H1 (cell line): ENCODE measurements around the gene STX19. TPM values are rescaled to one million over a fixed set of nuclear protein-coding genes. Genes with fewer than 3 reads are reported as not detected.

Experiments
- CTCF ChIA-PET: fragments of 300-600 bp; sonication (Branson Sonifier 250); formaldehyde crosslinking; loops from one replicate; lab custom pipeline; 2021; ENCODE audit not compliant: partially characterized antibody; lab: Charles Lee
- POLR2A ChIA-PET: fragments of 300-600 bp; sonication (Branson Sonifier 250); formaldehyde crosslinking; loops from one replicate; lab custom pipeline; 2021; ENCODE audit warnings: inconsistent platforms; ENCODE audit not compliant: partially characterized antibody; lab: Charles Lee
- DNase-seq, 2 experiments: peaks; one replicate each; pipeline versions ENCODE4 v3.0.0 to v3.0.0-alpha.2; 2010 to 2022; ENCODE audit warnings: low spot score in 2 of 2, low read depth in 1 of 2, mixed read lengths in 1 of 2
- FAIRE-seq: peaks from 2 replicates; lab custom pipeline; 2011; peaks lifted over from hg19 to GRCh38; lab: Jason Lieb, UNC
- H2AFZ ChIP-seq: 2 replicates; pipeline ENCODE4 v1.8.1; 2012; ENCODE audit warnings: low read length, inconsistent platforms
- H2AK5ac ChIP-seq: 2 replicates; pipeline ENCODE4 v1.6.1; 2013; ENCODE audit warnings: low read depth, low read length
- H2BK120ac ChIP-seq: replicated peaks from 2 replicates; pipeline ENCODE3; 2013; ENCODE audit warnings: low read depth, low read length, inconsistent platforms
- H2BK12ac ChIP-seq: 2 replicates; pipeline ENCODE4 v1.6.1; 2013; ENCODE audit warnings: low read depth, low read length
- H2BK15ac ChIP-seq: 2 replicates; pipeline ENCODE4 v1.6.1; 2013; ENCODE audit warnings: low read length
- H2BK20ac ChIP-seq: 2 replicates; pipeline ENCODE4 v1.6.1; 2013; ENCODE audit warnings: low read length
- H2BK5ac ChIP-seq: 2 replicates; pipeline ENCODE4 v1.6.1; 2013; ENCODE audit warnings: low read depth, low read length
- H3K14ac ChIP-seq: 2 replicates; pipeline ENCODE4 v1.6.1; 2013; ENCODE audit warnings: inconsistent platforms; ENCODE audit not compliant: insufficient read length
- H3K18ac ChIP-seq: 2 replicates; pipeline ENCODE4 v1.6.1; 2013; ENCODE audit warnings: low read length; ENCODE audit errors: extremely low read depth
- H3K23ac ChIP-seq: 2 replicates; pipeline ENCODE4 v1.6.1; 2013; ENCODE audit warnings: inconsistent platforms; ENCODE audit not compliant: insufficient read length
- H3K23me2 ChIP-seq: 2 replicates; pipeline ENCODE4 v1.6.1; 2013; ENCODE audit warnings: low read depth, low read length
- H3K27ac ChIP-seq: 2 replicates; pipeline ENCODE4 v1.6.1; 2011; ENCODE audit warnings: low read depth, low read length, inconsistent platforms
- H3K27me3 ChIP-seq, 4 experiments: replicated peaks in 1 of 4; 1 replicate in 1 of 4; 2 replicates in 3 of 4; pipeline versions ENCODE4 v1.6.1 to v1.8.1; 2011 to 2013; ENCODE audit warnings: low read length in 3 of 4, mild to moderate bottlenecking in 3 of 4, inconsistent platforms in 2 of 4, mixed read lengths in 2 of 4, moderate library complexity in 1 of 4; ENCODE audit not compliant: control insufficient read depth in 3 of 4, insufficient read depth in 3 of 4; ENCODE audit errors: extremely low read depth in 1 of 4
- H3K36me3 ChIP-seq, 4 experiments: 2 replicates each; pipeline versions ENCODE4 v1.6.1 to v1.8.1; 2011 to 2013; ENCODE audit warnings: mild to moderate bottlenecking in 4 of 4, low read length in 3 of 4, moderate library complexity in 2 of 4, control low read depth in 1 of 4, inconsistent platforms in 1 of 4; ENCODE audit not compliant: insufficient read depth in 4 of 4, control insufficient read depth in 2 of 4
- H3K4ac ChIP-seq: replicated peaks from 2 replicates; pipeline ENCODE3; 2013; ENCODE audit warnings: low read length, low read depth, mixed read lengths, inconsistent platforms; ENCODE audit not compliant: insufficient read length
- H3K4me1 ChIP-seq, 4 experiments: replicated peaks in 1 of 4; 1 replicate in 1 of 4; 2 replicates in 3 of 4; pipeline versions ENCODE4 v1.6.1 to v1.8.1; 2011 to 2013; ENCODE audit warnings: low read length in 3 of 4, inconsistent platforms in 2 of 4, mixed read lengths in 1 of 4; ENCODE audit not compliant: insufficient read depth in 4 of 4, control insufficient read depth in 3 of 4
- H3K4me2 ChIP-seq, 2 experiments: 2 replicates each; pipeline versions ENCODE4 v1.6.1 to v1.8.1; 2011 to 2013; ENCODE audit warnings: low read depth in 2 of 2, low read length in 2 of 2, control low read depth in 1 of 2, inconsistent platforms in 1 of 2, mild to moderate bottlenecking in 1 of 2; ENCODE audit not compliant: insufficient read depth in 1 of 2
- H3K4me3 ChIP-seq, 4 experiments: fragments of 200-600, 300-600 bp in 1 of 4; sonication (generic), shearing (Covaris generic), sonication (Bioruptor Twin) in 1 of 4; 2 replicates each; pipeline versions ENCODE4 v1.5.1 to v1.8.1; 2011 to 2016; ENCODE audit warnings: low read length in 4 of 4, low read depth in 3 of 4, control low read depth in 2 of 4, inconsistent platforms in 2 of 4, mild to moderate bottlenecking in 2 of 4, mixed read lengths in 1 of 4, moderate library complexity in 1 of 4; ENCODE audit not compliant: insufficient read depth in 2 of 4; ENCODE audit errors: extremely low read depth in 1 of 4
- H3K56ac ChIP-seq: replicated peaks from 2 replicates; pipeline ENCODE3; 2013; ENCODE audit warnings: low read depth, mild to moderate bottlenecking, mixed read lengths, low read length, inconsistent platforms; ENCODE audit not compliant: insufficient read length
- H3K79me1 ChIP-seq: 2 replicates; pipeline ENCODE4 v1.6.1; 2013; ENCODE audit warnings: low read depth, low read length, control low read depth
- H3K79me2 ChIP-seq, 2 experiments: 2 replicates each; pipeline versions ENCODE4 v1.6.1 to v1.8.1; 2012 to 2013; ENCODE audit warnings: low read length in 2 of 2, mild to moderate bottlenecking in 2 of 2, inconsistent platforms in 1 of 2; ENCODE audit not compliant: insufficient read depth in 2 of 2, control insufficient read depth in 1 of 2
- H3K9ac ChIP-seq, 4 experiments: replicated peaks in 1 of 4; 1 replicate in 1 of 4; 2 replicates in 3 of 4; pipeline versions ENCODE4 v1.6.1 to v1.8.1; 2011 to 2013; ENCODE audit warnings: low read depth in 3 of 4, low read length in 3 of 4, control low read depth in 2 of 4, mild to moderate bottlenecking in 2 of 4, moderate library complexity in 2 of 4, inconsistent platforms in 1 of 4; ENCODE audit errors: extremely low read depth in 1 of 4
- H3K9me3 ChIP-seq, 2 experiments: 2 replicates each; pipeline versions ENCODE4 v1.6.1 to v1.8.1; 2012 to 2013; ENCODE audit warnings: mild to moderate bottlenecking in 2 of 2, moderate library complexity in 2 of 2, control low read depth in 1 of 2, inconsistent platforms in 1 of 2, low read depth in 1 of 2, low read length in 1 of 2, mixed read lengths in 1 of 2; ENCODE audit not compliant: insufficient read depth in 2 of 2
- H4K20me1 ChIP-seq, 2 experiments: replicated peaks in 1 of 2; 2 replicates each; pipeline versions ENCODE3 to v1.8.1; 2011 to 2013; ENCODE audit warnings: inconsistent platforms in 2 of 2, low read length in 2 of 2, mild to moderate bottlenecking in 1 of 2; ENCODE audit not compliant: insufficient read depth in 2 of 2, control insufficient read depth in 1 of 2
- H4K5ac ChIP-seq: 2 replicates; pipeline ENCODE4 v1.6.1; 2013; ENCODE audit warnings: low read length, low read depth, mixed read lengths, inconsistent platforms; ENCODE audit not compliant: insufficient read length
- H4K8ac ChIP-seq: 2 replicates; pipeline ENCODE4 v1.8.0; 2013; ENCODE audit warnings: mild to moderate bottlenecking, moderate library complexity, low read length, inconsistent platforms; ENCODE audit not compliant: insufficient read depth; ENCODE audit errors: extremely low read depth
- H4K91ac ChIP-seq: replicated peaks from 2 replicates; pipeline ENCODE3; 2013; ENCODE audit warnings: low read length, mixed read lengths, inconsistent platforms; ENCODE audit not compliant: insufficient read length
- BACH1 ChIP-seq: IDR thresholded peaks from 2 replicates; pipeline ENCODE4 v1.6.1; 2012; ENCODE audit warnings: low read length, improper control_type of control experiment
- CTCF ChIP-seq, 3 experiments: IDR thresholded peaks; 1 replicate in 2 of 3; 2 replicates in 1 of 3; pipeline versions ENCODE4 v1.5.1 to v1.6.1; 2011; ENCODE audit warnings: low read length in 3 of 3, mild to moderate bottlenecking in 3 of 3, inconsistent platforms in 2 of 3, low read depth in 1 of 3, moderate library complexity in 1 of 3; ENCODE audit not compliant: insufficient read depth in 1 of 3; ENCODE audit errors: control extremely low read depth in 1 of 3
- KDM4A ChIP-seq: IDR thresholded peaks from one replicate; pipeline ENCODE4 v1.7.1; 2012; ENCODE audit warnings: low read depth, mild to moderate bottlenecking, moderate library complexity, low read length, inconsistent platforms; ENCODE audit not compliant: severe bottlenecking
- PHF8 ChIP-seq: fragments of 200-600 bp; sonication (generic); conservative IDR thresholded peaks from 2 replicates; pipeline ENCODE4 v1.7.1; 2012; ENCODE audit warnings: low read depth, mild to moderate bottlenecking, inconsistent platforms, low read length, moderate library complexity
- POLR2A ChIP-seq, 2 experiments: IDR thresholded peaks; 1 replicate in 1 of 2; 2 replicates in 1 of 2; pipeline ENCODE4 v1.6.1; 2011; ENCODE audit warnings: low read depth in 2 of 2, low read length in 2 of 2, mild to moderate bottlenecking in 2 of 2; ENCODE audit errors: control extremely low read depth in 1 of 2
- RAD21 ChIP-seq, 2 experiments: IDR thresholded peaks in 1 of 2; conservative IDR thresholded peaks in 1 of 2; 2 replicates each; pipeline ENCODE4 v1.6.1; 2011; ENCODE audit warnings: low read depth in 2 of 2, low read length in 2 of 2, improper control_type of control experiment in 1 of 2, inconsistent platforms in 1 of 2, mild to moderate bottlenecking in 1 of 2, moderate library complexity in 1 of 2
- RFX5 ChIP-seq: IDR thresholded peaks from 2 replicates; pipeline ENCODE4 v1.6.1; 2011; ENCODE audit warnings: low read depth, low read length, improper control_type of control experiment, borderline replicate concordance
- SUZ12 ChIP-seq: fragments of 200-600 bp; sonication (generic); IDR thresholded peaks from 2 replicates; pipeline ENCODE4 v1.6.1; 2012; ENCODE audit warnings: mild to moderate bottlenecking, inconsistent platforms, low read length, moderate library complexity, mixed read lengths
- ZNF274 ChIP-seq: IDR thresholded peaks from 2 replicates; pipeline ENCODE4 v1.7.0; 2012; ENCODE audit warnings: low read length, borderline replicate concordance; ENCODE audit errors: extremely low read depth
- WGBS, 2 experiments: shearing (Covaris generic) in 1 of 2; methylation state at CpG; one replicate each; pipeline versions ENCODE4 v1.1.6 to v1.1.7; 2013 to 2015; ENCODE audit warnings: low lambda C conversion rate in 2 of 2, mixed read lengths in 2 of 2, inconsistent platforms in 1 of 2, low coverage in 1 of 2, missing lambda C conversion rate in 1 of 2; ENCODE audit not compliant: insufficient replicate concordance in 2 of 2, insufficient coverage in 1 of 2, insufficient read length in 1 of 2; ENCODE audit errors: extremely low coverage in 1 of 2, missing lambda C conversion rate in 1 of 2; 5-methylcytosine and 5-hydroxymethylcytosine counted together
- polyA plus RNA-seq, 7 experiments: library from polyadenylated mRNA; depleted of rRNA in 3 of 7; stranded (reverse) in 5 of 7; unstranded in 2 of 7; fragments of >200 nt in 5 of 7; fragments of 200-250 nt in 2 of 7; gene quantifications; 1 replicate in 5 of 7; 2 replicates in 1 of 7; 4 replicates in 1 of 7; pipeline versions ENCODE4 v1.2.1 to v1.2.3, GENCODE V29; 2011 to 2013; ENCODE audit warnings: missing spikeins in 2 of 7, mixed read lengths in 2 of 7
- total RNA-seq: library from RNA; stranded (reverse); fragmentation: NEBNext Ultra II Directional; extraction: Animal tissue kit (Norgen Biotek cat#: 25700); gene quantifications from 2 replicates; pipeline ENCODE4 v1.2.1, GENCODE V29; 2021

STX19 gene
- total and polyA plus RNA-seq, 2 of the 8 experiments (the other 6 are each of a cell fraction or from before 2014, with no cell fraction given): not detected

GRCh38 chr3:94036909-94037507 is 8.6 kb upstream of the STX19 start:
- no peaks in the 10 kb centered on the region; a peak in 2 of 8 replicates for H3K36me3 ChIP-seq
- no peak overlapping the region for H2AFZ ChIP-seq
- H3K9ac ChIP-seq: no peak overlapping the region
- no peak overlapping the region for H3K56ac ChIP-seq
- POLR2A ChIA-PET: no interaction called here
- H3K27me3 ChIP-seq: no peaks in the 10 kb centered on the region
- no peak for DNase-seq
- CTCF ChIA-PET: interaction anchor here (0.6 to 1.9 kb wide), 10 partner anchors 9 to 1371 kb away, joined by 3 to 7 read pairs (median 3); partner anchors contain the start of gene STX19
- H2BK12ac ChIP-seq: no peak overlapping the region
- H4K8ac ChIP-seq: no peak overlapping the region
- no peak overlapping the region for H2BK120ac ChIP-seq
- peak; percentile 86 for FAIRE-seq
- no peak overlapping the region for H4K91ac ChIP-seq
- H3K14ac ChIP-seq: no peak overlapping the region
- no peak overlapping the region for H3K4me3 ChIP-seq
- no peak overlapping the region for H3K27ac ChIP-seq
- no peak overlapping the region for H2BK15ac ChIP-seq
- no peak overlapping the region for H2BK5ac ChIP-seq
- H4K20me1 ChIP-seq: no peaks in the 10 kb centered on the region
- H3K79me2 ChIP-seq: no peaks in the 10 kb centered on the region
- H3K4me2 ChIP-seq: no peak overlapping the region
- H3K4ac ChIP-seq: no peak overlapping the region
- H4K5ac ChIP-seq: no peak overlapping the region
- no peak overlapping the region for H3K23ac ChIP-seq
- H3K4me1 ChIP-seq: no peaks in the 10 kb centered on the region
- no peaks in the 10 kb centered on the region for H3K23me2 ChIP-seq
- H3K18ac ChIP-seq: no peak overlapping the region
- no peaks in the 10 kb centered on the region for H3K9me3 ChIP-seq
- 68% methylated on average over 3 of the region's 3 CpGs; no CpG with 5 or more reads in 1 of the 2 experiments for WGBS, 2 experiments
- no peaks in the 10 kb centered on the region for H3K79me1 ChIP-seq
- no peak overlapping the region for H2AK5ac ChIP-seq
- no peak overlapping the region for H2BK20ac ChIP-seq
- no peak for TF ChIP-seq POLR2A (IDR thresholded peaks at IDR 0.05; ENCODE audit: control extremely low read depth in 1 of 2, low read depth in 2 of 2, low read length in 2 of 2)
- TF ChIP-seq BACH1: no peak
- no peak for TF ChIP-seq RFX5
- peak in 2 of 3 experiments; percentile 30 to 63; a peak in 2 of 4 replicates for TF ChIP-seq CTCF (IDR thresholded peaks at IDR 0.05; ENCODE audit: control extremely low read depth in 1 of 3, insufficient read depth in 1 of 3, low read depth in 1 of 3, low read length in 3 of 3)
- TF ChIP-seq RAD21 (IDR thresholded peaks at IDR 0.05 in 1 of 2, conservative IDR thresholded peaks at IDR 0.05 in 1 of 2; ENCODE audit: low read depth in 2 of 2, low read length in 2 of 2): peak in 1 of 2 experiments; percentile 35; a peak in 2 of 4 replicates
- TF ChIP-seq PHF8: no peak
- TF ChIP-seq KDM4A: no peak
- TF ChIP-seq SUZ12: no peak
- TF ChIP-seq ZNF274: no peak
